ENCODE measurements around the gene EPHB3.
A peak's percentile ranks its signal among the peaks of the same experiment; 100 is the strongest.

Gene EPHB3

GRCh38 chr3:184561061-184561912 is at the start of gene EPHB3:
TSS of gene EPHB3 (plus strand) at chr3:184561785. CDS start at chr3:184562236, 451 bp downstream.
- DNase-seq, result peak; percentile 96 to 97

- DNase-seq, result no peak
Measured at GRCh38 chr3:184512621-184513020, 49.0 kb upstream of the EPHB3 start.

- DNase-seq, result peak; percentile 86 to 90
Measured at GRCh38 chr3:184513276-184514170, 48.1 kb upstream of the EPHB3 start.

DNA sequence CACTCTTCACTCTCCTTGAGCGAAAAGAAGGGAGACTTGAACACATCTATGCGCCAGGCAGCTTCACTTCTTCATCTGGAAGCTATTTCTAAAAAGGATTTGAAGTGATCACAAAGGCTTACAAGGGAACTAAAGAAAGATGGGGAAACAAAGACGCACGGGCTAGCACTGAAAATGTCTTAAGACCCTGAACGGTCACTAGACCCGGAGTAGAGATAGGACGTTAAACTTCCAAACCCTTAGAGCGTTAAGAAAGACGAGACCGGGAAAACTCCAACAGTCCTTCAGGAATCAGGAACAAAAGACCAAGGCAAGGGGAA is 47.5 kb upstream of the EPHB3 start:
- no peak for DNase-seq

DNA sequence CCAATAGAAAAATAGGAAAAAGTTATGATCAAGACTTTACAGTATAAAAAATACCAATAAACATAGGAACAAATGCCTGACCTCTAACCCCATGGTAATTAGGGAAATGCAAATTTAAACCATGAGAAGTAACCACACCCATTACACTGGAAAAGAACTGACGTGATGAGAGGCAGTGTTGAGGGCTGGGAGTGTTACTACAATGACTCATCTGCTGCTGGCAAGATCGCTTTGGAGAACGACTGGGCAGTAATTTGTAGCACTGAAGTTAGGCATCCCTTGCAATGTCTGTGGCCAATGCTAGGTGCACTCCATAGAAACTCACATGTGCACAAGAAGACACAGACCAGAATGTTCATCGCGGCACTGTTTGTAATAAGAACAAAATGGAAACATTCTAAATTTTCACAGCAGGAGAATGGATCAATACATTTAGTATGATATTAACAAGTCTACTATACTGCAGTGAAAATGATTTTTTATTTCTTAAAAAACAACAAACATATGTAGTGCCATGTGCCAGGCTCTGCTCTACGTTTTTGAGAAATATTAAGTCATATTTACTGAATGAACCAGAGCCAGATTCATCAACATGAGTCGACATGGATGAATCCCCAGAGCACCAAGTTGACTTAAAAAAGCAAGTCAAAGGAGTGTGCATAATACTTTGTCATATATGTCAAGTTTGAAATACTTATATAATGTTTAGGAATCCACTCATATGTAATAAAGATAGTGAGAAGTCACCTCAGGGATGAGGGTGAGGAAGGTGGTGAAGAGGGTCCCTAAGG is 37.6 kb upstream of the EPHB3 start:
- DNase-seq, result peak; percentile 16 to 31

GRCh38 chr3:184524981-184525336 is 36.6 kb upstream of the EPHB3 start:
- DNase-seq, result peak; percentile 28 to 34

DNA sequence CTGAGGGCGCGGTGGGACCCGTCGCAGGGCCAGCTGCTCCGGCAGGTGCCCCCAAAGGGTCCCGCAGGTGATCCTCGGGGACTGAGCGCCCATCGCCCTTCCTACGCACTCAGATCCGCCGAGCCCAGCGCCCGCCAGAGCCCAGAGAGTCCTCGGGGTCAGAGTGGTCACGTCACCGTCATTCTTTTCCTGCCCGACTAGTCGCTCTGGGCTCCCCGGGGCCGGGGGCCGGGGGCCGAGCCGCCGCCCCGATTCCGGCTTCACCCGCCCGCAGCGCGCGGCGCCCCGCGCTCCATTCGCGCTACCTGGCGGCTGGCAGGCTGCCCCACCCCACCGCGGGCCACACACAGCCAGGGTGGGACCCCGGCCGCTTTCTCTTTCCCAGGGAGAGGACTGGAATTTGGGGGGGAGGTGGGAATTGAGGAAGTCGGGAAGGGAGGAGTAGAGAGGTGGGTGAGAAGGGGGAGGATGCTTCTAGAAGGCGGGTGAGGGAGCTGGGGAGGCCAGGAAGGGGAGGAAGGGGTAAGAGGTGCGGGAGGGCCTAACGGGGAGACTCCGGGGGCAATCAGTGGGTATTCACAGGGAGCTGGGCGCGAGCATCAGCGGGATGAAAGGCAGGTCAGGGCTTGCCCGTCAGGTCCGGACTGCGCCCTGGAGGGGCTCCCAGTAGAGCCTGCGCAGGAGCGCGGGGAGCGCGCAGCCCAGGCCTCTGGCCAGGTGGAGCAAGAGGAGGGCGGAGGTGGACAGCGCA is 36.1 kb upstream of the EPHB3 start:
- DNase-seq, result peak; percentile 17 to 18

- no peak for DNase-seq
Measured at GRCh38 chr3:184526088-184526433, 35.5 kb upstream of the EPHB3 start.

DNA sequence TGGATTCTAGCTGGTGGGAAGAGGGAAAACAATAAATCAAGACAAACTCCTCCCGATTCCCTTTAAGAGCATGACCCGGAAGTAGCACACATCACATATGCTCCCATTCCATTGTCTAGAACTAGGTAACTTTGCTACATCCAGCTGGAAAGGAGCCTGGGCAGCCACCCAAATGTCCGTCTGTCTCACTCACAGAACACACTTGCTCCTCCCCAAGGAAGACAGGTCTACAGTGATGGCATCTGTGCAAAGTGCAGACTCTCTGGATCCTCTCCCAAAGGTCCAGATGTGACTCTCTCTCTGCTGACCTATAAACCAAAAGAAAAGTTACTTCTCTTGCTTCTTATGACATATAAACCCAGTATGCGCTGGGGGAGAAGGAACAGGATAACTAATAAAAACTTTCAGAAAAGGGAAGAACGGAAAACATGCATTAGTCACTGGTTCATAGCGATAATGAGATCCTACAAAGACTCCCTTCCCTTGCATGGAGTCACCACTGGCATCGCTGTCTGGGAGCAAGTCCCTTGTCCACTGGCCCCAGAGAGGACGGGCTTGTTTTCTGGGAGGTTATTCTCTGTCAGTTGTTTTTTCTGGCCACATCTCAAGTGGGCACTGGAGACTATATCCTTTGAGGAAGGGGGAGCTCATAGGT is 29.8 kb upstream of the EPHB3 start:
- DNase-seq, result no peak

DNA sequence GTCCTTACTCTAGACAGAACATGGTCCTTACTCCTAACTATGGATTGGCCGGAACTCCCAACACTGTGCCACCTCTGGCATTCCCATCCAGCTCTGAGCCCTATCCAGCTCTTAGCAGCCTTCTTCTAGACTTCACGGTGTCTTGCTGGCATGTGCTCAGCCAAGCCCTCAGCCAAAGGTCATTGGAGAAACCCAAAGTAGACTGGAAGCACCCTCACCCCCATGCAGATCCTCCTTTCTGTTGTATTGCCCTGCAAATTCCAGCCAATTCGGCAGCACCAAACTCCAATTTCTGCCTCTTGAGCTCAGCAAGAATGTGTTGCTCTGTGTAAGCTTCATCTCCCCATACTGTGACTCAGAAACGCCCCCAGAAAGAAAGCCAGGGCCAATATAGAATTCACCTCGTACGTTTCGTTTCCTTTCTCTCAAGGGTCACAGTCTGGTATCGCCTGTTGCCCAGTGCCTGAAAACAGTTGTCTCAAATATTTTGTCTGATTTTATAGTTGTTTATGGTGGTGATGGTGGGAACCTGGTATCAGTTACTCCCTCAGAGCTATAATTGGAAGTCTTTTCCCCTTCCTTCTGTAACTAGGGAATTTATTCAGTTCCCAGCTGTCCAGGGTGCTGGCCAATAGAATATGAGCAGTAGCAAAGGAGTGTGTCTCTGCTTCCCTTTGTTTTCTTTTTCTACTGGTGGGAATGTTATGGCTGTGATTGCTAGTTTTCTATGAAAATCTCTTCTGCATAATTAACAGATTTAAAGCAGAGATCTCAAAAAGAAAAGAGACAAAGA is 28.4 kb upstream of the EPHB3 start:
- no peak for DNase-seq

GRCh38 chr3:184537885-184538665 is 23.5 kb upstream of the EPHB3 start:
- DNase-seq, result no peak

DNA sequence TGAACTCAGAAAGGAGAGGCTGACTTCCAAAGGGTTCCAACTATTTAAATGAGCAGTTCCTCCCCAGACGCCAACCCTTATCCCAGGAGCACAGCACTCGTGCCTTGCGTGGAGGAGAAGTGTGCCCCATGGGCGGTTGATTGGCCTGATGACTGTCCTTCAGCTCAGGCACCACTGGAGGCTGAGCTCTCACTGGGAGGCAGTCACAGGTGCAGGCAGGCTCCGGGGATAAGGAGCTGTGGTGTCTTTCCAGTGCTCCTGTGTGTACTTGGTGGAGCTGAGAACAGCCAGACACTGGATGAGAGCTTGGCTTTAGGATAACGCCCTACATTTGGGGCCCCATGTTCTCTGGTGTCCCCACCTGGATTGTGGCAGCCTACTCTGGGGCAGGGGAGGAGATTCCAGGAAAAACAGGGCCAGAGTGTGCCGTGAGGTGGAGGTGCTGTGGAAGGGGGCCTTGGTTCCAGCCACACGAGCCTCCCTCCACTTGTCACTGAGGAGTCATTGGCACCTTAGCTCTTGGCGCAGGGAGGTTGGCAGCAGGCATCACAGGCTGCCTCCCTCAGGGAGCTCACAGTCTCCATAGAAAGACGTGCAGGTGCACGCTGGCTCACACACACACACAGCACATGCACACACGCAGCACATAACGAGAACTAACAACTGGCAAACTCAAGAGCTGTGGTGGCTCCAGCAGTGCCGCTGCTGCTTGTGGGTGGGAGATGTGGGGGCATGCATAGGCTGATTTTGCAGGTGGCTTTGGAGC is 22.7 kb upstream of the EPHB3 start:
- DNase-seq, result no peak

- no peak for DNase-seq
Measured at GRCh38 chr3:184539801-184540435, 21.7 kb upstream of the EPHB3 start.

GRCh38 chr3:184540777-184541681 is 20.6 kb upstream of the EPHB3 start:
- peak; percentile 81 to 84 for DNase-seq

GRCh38 chr3:184541886-184542562 is 19.6 kb upstream of the EPHB3 start:
- no peak for DNase-seq

DNA sequence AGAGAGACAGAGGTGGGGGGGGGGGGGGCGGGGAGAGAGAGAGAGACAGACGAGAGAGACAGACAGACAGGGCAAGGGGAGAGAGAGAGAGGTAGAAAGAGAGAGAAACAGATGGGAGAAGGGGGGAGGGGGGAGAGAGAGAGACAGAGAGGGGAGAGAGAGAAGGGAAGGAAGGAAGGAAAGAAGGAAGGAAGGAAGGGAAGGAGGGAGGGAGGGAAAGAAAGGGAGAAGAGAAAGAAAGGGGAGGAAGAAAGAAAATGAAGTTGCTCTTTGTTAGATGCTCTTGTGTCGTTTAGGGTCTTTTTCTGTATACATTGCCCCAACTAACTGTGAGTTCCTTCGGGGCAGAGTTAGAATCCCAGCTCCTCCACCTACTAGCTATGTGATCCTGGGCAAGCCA is 19.0 kb upstream of the EPHB3 start:
- no peak for DNase-seq

- DNase-seq, result no peak
Measured at GRCh38 chr3:184543256-184543655, 18.3 kb upstream of the EPHB3 start.

Measured in activated CD4-positive, alpha-beta T cell treated with anti-CD3 and anti-CD28 coated beads, Interleukin-2, amount 50 U/mL, for 48 hours (primary cell).